Central memory CD8-positive, alpha-beta T cell (primary cell): ENCODE results near the gene NEK6.

Experiments used
- ATAC-seq: fragments of 150-1000 bp; cut with Tn5 transposase; replicated peaks from 2 replicates; pipeline ENCODE4 v1.10.0; 2022; ENCODE audit warnings: mild to moderate bottlenecking, moderate FRiP score, moderate number of reproducible peaks; ENCODE audit not compliant: poor library complexity, severe bottlenecking; ENCODE audit errors: extremely low read depth
- DNase-seq, 2 donors: peaks; one replicate each; pipeline ENCODE4 v3.0.0; 2021; ENCODE audit warnings: low spot score in 2 of 2
- H3K27ac Mint-ChIP-seq: one replicate; pipeline ENCODE4 v1.8.0; 2022; ENCODE audit warnings: low read depth, mild to moderate bottlenecking, moderate library complexity, mixed read lengths
- H3K27me3 Mint-ChIP-seq: one replicate; pipeline ENCODE4 v1.8.0; 2022; ENCODE audit warnings: mixed read lengths
- H3K36me3 Mint-ChIP-seq: one replicate; pipeline ENCODE4 v1.8.0; 2022; ENCODE audit warnings: mild to moderate bottlenecking, moderate library complexity, mixed read lengths; ENCODE audit not compliant: insufficient read depth
- H3K4me1 Mint-ChIP-seq: one replicate; pipeline ENCODE4 v1.8.0; 2022; ENCODE audit warnings: mixed read lengths
- H3K4me3 Mint-ChIP-seq: one replicate; pipeline ENCODE4 v1.8.0; 2022; ENCODE audit warnings: mild to moderate bottlenecking, moderate library complexity, mixed read lengths
- H3K9me3 Mint-ChIP-seq: one replicate; pipeline ENCODE4 v1.8.0; 2022; ENCODE audit warnings: mixed read lengths

Gene NEK6

GRCh38 chr9:124257844-124258606, at the start of gene NEK6:
Gene NEK6 (plus strand): TSS chr9:124257949. CDS start chr9:124301965, 44,016 bp downstream.
- ATAC-seq, result peak; percentile 70
- H3K4me3 Mint-ChIP-seq, result peak within 1 kb of the TSS; percentile 96
- no peaks in the 10 kb centered on the region for H3K27me3 Mint-ChIP-seq
- peak within 1 kb of the TSS; percentile 96 for H3K27ac Mint-ChIP-seq
- H3K9me3 Mint-ChIP-seq, result no peaks in the 10 kb centered on the region
- DNase-seq, result peak in 1 of 2 donors; percentile 16
- peaks cover 58% of the 10 kb centered on the region for H3K4me1 Mint-ChIP-seq
- H3K36me3 Mint-ChIP-seq, result peaks cover 3% of the 10 kb centered on the region

- DNase-seq, result no peak
- Mint-ChIP-seq H3K4me1 (peaks cover 56% of the 10 kb centered on the region), H3K4me3 (peak overlapping the region; percentile 45), H3K9me3 (no peaks in the 10 kb centered on the region), H3K27me3 (no peaks in the 10 kb centered on the region), H3K27ac (peak overlapping the region; percentile 67), H3K36me3 (peaks cover 2% of the 10 kb centered on the region)
- ATAC-seq, result no peak
Measured at GRCh38 chr9:124208571-124208970, 49.2 kb upstream of the NEK6 start.

GRCh38 chr9:124209279-124209678, 48.5 kb upstream of the NEK6 start:
- no peaks in the 10 kb centered on the region for H3K27me3 Mint-ChIP-seq
- H3K4me3 Mint-ChIP-seq, result peak overlapping the region; percentile 45
- ATAC-seq, result no peak
- peaks cover 2% of the 10 kb centered on the region for H3K36me3 Mint-ChIP-seq
- peak overlapping the region; percentile 67 for H3K27ac Mint-ChIP-seq
- peaks cover 56% of the 10 kb centered on the region for H3K4me1 Mint-ChIP-seq
- DNase-seq, result no peak
- no peaks in the 10 kb centered on the region for H3K9me3 Mint-ChIP-seq

- Mint-ChIP-seq H3K4me1 (peaks cover 61% of the 10 kb centered on the region), H3K27me3 (no peaks in the 10 kb centered on the region), H3K4me3 (no peak overlapping the region), H3K27ac (peak overlapping the region; percentile 67), H3K9me3 (no peaks in the 10 kb centered on the region), H3K36me3 (peaks cover 2% of the 10 kb centered on the region)
- ATAC-seq, result no peak
- DNase-seq, result no peak
Measured at GRCh38 chr9:124209774-124210173, 48.0 kb upstream of the NEK6 start.

GRCh38 chr9:124210697-124211096, 47.1 kb upstream of the NEK6 start:
- H3K4me1 Mint-ChIP-seq, result peaks cover 66% of the 10 kb centered on the region
- DNase-seq (no peak), ATAC-seq (no peak)
- no peaks in the 10 kb centered on the region for H3K9me3 Mint-ChIP-seq
- no peak overlapping the region for H3K4me3 Mint-ChIP-seq
- peaks cover 2% of the 10 kb centered on the region for H3K36me3 Mint-ChIP-seq
- no peaks in the 10 kb centered on the region for H3K27me3 Mint-ChIP-seq
- peak overlapping the region; percentile 73 for H3K27ac Mint-ChIP-seq

- peaks cover 65% of the 10 kb centered on the region for H3K4me1 Mint-ChIP-seq
- no peak for ATAC-seq
- H3K27ac Mint-ChIP-seq, result no peak overlapping the region
- H3K9me3 Mint-ChIP-seq, result no peaks in the 10 kb centered on the region
- H3K4me3 Mint-ChIP-seq, result no peak overlapping the region
- no peak for DNase-seq
- H3K36me3 Mint-ChIP-seq, result peaks cover 6% of the 10 kb centered on the region
- no peaks in the 10 kb centered on the region for H3K27me3 Mint-ChIP-seq
Measured at GRCh38 chr9:124212381-124213050, 45.2 kb upstream of the NEK6 start.

GRCh38 chr9:124213396-124213795, 44.4 kb upstream of the NEK6 start:
- H3K4me1 Mint-ChIP-seq, result peaks cover 68% of the 10 kb centered on the region
- ATAC-seq (no peak), DNase-seq (no peak)
- H3K9me3 Mint-ChIP-seq, result no peaks in the 10 kb centered on the region
- peaks cover 6% of the 10 kb centered on the region for H3K36me3 Mint-ChIP-seq
- H3K27me3 Mint-ChIP-seq, result no peaks in the 10 kb centered on the region
- no peak overlapping the region for H3K4me3 Mint-ChIP-seq
- no peak overlapping the region for H3K27ac Mint-ChIP-seq

- H3K27ac Mint-ChIP-seq, result no peak overlapping the region
- ATAC-seq (no peak), DNase-seq (no peak)
- no peaks in the 10 kb centered on the region for H3K9me3 Mint-ChIP-seq
- H3K36me3 Mint-ChIP-seq, result peaks cover 6% of the 10 kb centered on the region
- H3K27me3 Mint-ChIP-seq, result no peaks in the 10 kb centered on the region
- peak overlapping the region; percentile 6 for H3K4me3 Mint-ChIP-seq
- peaks cover 68% of the 10 kb centered on the region for H3K4me1 Mint-ChIP-seq
Measured at GRCh38 chr9:124214116-124214515, 43.6 kb upstream of the NEK6 start.

GRCh38 chr9:124214596-124215367, 43.0 kb upstream of the NEK6 start:
- H3K27ac Mint-ChIP-seq, result no peak overlapping the region
- no peaks in the 10 kb centered on the region for H3K27me3 Mint-ChIP-seq
- H3K4me3 Mint-ChIP-seq, result peak overlapping the region; percentile 6

GRCh38 chr9:124215368-124215910, 42.3 kb upstream of the NEK6 start:
- ATAC-seq, result no peak
- peaks cover 65% of the 10 kb centered on the region for H3K4me1 Mint-ChIP-seq

More at GRCh38 chr9:124214596-124215367, 43.0 kb upstream of the NEK6 start:
- Mint-ChIP-seq H3K36me3 (peaks cover 6% of the 10 kb centered on the region), H3K4me1 (peaks cover 64% of the 10 kb centered on the region), H3K9me3 (no peaks in the 10 kb centered on the region)
- DNase-seq (no peak), ATAC-seq (no peak)

GRCh38 chr9:124215956-124216355, 41.8 kb upstream of the NEK6 start:
- peak overlapping the region; percentile 55 for H3K4me3 Mint-ChIP-seq
- no peaks in the 10 kb centered on the region for H3K27me3 Mint-ChIP-seq
- ATAC-seq (no peak), DNase-seq (no peak)
- H3K36me3 Mint-ChIP-seq, result peaks cover 5% of the 10 kb centered on the region
- peaks cover 67% of the 10 kb centered on the region for H3K4me1 Mint-ChIP-seq
- H3K9me3 Mint-ChIP-seq, result no peaks in the 10 kb centered on the region
- H3K27ac Mint-ChIP-seq, result peak overlapping the region; percentile 84

More at GRCh38 chr9:124215368-124215910, 42.3 kb upstream of the NEK6 start:
- Mint-ChIP-seq H3K9me3 (no peaks in the 10 kb centered on the region), H3K4me3 (peak overlapping the region; percentile 6), H3K27me3 (no peaks in the 10 kb centered on the region), H3K36me3 (peaks cover 6% of the 10 kb centered on the region), H3K27ac (no peak overlapping the region)
- no peak for DNase-seq

- H3K4me3 Mint-ChIP-seq, result peak overlapping the region; percentile 55
- DNase-seq (peak in 1 of 2 donors; percentile 34), ATAC-seq (peak; percentile 70)
- no peaks in the 10 kb centered on the region for H3K9me3 Mint-ChIP-seq
- H3K36me3 Mint-ChIP-seq, result peaks cover 4% of the 10 kb centered on the region
- peaks cover 70% of the 10 kb centered on the region for H3K4me1 Mint-ChIP-seq
- no peaks in the 10 kb centered on the region for H3K27me3 Mint-ChIP-seq
- peak overlapping the region; percentile 84 for H3K27ac Mint-ChIP-seq
Measured at GRCh38 chr9:124216474-124217176, 41.1 kb upstream of the NEK6 start.
